NCI-H2227 (cell line): ENCODE measurements around the gene LIPN.
A peak's percentile ranks its signal among the peaks of the same experiment; 100 is the strongest.

Experiments
- DNase-seq: peaks from one replicate; lab custom pipeline; 2025; ENCODE audit not compliant: unreplicated experiment; lab: John Stamatoyannopoulos, UW

The LIPN gene

DNA sequence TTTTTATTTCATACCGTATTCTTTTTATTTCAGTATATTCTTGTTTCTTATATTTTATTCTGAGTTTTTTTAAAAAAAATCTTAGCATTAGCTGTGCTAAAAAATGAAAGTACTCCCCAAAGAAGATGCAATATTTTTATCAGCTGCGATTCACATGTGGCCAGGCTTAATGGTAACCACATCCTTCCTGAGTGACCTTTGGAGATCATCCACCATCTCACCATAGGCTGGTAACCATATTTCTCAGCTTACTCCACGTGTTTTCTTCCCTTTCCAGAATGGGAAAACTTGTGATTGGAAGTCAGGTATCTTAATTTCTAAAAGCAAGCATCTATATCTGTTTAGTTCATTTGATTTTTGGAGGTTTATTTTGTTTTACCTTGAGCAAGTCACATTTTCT lies 23.9 kb downstream of the LIPN start:
- DNase-seq, result no peak

DNA sequence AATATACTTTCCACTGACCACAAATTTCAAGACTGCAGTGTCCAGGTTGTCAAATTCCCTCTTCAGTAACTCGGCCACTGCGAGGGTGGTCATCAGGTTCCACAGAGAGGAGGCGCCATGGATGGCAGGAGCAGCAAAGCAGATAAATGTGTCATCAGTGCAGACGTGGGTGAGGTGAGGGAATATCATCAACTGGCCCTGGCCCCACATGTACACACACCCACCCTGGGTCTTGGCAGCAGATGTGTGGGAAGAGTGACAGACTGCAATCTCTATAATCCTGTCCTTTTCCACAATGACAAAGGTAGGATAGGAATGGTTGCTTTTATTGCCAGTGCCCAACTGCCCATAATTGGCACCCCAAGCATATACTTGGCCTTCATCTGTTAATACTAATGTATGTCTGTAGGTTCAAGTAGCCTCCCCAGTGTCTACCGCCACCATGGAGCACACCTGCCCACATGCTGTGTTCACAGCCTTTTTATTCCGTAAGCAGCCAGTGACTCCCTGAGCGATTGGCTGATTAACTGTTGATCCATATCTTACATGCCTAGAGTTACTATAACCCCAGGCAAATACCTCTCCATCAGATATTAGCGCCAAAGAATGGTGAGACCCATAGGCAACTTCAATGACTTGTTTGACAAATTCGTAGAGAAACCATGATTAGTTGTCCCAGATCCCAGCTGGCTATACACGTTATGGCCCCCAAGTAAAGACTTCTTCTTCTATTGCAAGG lies 26.4 kb downstream of the LIPN start:
- DNase-seq, result no peak

DNA sequence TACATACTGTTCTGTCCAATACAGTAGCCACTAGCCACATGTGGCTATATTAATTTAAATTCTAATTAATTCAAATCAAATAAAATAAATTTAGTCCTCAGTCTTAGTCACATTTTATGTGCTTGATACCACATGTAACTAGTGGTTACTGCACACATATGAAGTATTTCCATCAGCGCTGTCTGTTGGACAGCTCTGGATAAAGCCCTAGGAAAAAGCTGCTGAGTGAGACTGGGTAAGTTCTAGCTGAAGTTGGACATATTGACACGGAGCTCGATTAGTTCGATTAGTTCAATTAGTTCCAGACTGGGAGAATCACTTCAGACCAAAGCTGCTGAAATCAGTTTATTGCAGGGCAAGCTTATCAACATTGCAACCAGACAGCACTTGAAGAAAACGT lies 27.6 kb downstream of the LIPN start:
- no peak for DNase-seq

DNA sequence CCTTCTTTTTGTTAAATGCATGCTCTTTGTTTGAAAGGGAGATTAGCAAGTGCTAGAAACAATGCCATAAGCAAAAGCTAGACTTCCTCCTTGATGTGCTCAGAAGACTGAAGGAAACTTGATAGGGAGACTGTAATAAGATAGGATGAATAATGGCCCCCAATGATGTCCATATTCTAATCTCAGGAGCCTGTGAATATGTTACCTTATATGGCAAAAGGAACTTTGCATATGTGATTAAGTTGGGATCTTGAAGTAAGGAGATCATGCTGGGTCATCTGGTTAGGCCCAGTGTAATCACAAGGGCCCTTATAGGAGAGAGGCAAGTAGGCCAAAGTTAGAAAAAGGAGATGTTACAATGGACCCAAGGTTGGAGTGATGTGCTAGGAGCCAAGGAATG lies 29.1 kb downstream of the LIPN start:
- no peak for DNase-seq

DNA sequence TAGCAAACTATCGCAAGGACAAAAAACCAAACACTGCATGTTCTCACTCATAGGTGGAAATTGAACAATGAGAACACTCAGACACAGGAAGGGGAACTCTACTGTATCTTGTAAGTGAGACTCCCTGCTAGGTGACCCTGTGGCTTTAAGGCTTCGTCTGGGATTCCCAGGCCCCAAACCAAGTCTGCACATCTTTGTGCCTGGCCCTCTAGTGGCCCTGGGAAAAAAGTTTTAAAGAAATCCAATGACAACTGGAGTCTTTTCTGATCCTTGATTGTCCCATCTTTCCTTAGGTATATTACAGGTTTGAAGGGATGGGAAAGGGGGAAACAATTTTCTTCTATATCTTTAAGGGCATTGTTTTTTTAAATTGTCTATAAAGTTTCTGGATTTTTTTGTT lies 32.1 kb downstream of the LIPN start:
- DNase-seq, result no peak

DNA sequence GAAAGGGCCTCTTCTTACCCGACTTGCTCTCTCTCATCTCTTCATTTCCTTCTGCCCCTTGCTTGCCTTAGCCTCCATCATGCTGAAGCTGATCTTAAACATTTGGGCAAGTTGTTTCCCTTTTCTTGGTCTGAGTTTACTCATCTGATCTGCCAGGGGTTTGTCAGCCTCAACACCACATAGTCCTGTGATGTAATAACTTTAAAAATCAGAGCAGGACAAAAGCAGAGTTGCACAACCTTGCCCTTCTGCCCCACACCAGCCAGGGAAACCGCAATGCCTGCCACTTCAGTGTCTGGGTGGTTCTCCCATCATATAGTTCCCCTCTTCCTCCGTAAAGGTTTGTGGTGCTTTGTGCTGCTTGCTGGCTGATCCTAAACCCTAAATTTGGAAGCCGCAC lies 32.8 kb downstream of the LIPN start:
- DNase-seq, result no peak

DNA sequence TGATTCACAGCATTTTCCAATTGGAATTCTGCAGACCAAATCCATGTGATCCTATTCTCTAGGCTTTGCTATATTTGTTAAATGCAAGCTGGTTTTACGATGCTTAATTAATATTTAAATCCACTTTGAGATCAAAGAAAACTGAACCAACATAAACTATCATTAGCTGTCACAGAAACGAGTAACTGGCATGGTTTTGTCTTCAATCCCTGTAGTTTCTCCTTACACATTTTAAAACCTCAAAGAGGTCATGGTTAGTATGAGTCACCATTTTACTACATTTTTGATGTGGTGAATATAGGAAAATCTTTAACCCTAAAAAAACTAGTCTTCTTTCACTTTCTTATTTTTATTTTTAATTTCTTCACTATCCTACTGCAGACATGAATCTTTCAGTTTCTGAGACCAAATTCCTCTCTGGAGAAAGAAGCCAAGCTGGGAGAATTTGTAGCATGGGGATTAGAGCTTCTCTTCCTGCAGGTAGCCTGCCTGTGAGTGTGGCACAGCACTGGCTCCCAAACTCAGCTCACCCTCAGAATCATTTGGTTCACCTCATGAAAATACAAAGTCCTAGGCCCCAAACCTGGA lies 34.0 kb downstream of the LIPN start:
- no peak for DNase-seq

DNA sequence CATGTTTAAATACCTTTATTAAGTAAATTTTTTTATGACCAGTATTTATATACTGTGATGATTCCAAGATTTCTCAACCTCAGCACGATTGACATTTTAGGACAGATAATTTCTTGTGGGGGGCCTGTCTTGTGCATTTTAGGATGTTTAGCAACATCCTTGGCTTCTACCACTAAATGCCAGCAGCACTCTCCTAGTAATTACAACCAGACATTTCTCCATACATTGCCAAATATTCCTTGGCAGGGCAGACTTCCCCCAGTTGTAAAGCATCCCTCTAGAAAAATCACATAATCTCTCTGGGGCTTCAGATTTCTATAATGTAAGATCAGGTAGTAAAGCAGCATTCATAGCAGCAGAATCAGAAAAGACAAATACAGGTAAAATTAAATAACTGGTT lies 34.9 kb downstream of the LIPN start:
- DNase-seq, result no peak

DNA sequence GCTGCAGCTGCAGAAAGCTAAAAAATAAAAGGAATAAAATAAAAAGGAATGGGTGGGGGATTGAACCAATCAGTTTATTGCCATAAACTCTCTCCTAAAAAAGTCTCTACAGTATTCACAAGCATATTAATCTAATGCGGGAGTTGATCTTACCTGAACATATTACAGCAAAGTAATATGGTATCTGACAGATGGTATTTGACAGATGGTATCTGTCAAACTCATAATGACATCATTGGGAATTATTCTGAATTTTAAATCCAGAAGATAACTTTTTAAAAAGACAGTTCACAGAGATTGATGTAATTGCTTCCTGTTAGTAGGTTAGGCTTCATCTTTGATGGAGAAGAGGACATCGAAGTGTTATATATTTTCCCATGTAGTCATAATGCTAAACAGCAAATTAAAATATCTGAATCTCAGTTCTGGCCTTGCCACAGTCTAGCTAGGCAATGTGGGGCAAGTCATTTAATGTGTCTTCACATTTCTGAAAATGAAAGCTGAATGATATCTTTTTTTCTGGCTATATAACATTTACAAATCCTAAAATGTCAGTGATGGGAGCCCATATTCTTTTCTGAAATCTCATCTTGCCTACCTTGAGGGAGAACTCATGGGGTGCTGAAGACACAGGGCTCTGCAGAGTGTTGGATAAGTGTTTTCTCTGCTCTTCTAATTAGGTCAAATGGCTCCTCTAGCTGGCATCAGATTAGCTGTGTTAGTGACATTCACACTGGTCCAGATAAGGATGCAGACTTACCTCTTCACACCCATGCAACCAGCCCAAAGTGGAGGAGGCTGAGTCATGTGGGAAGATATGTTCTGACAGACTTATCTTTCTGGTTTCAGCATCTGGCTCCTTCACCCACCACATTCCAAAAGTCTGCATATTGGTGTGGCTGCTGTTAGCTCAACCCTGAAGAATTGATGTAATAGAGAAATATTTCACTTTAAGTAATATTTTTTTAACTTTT lies 40.6 kb downstream of the LIPN start:
- DNase-seq, result no peak

DNA sequence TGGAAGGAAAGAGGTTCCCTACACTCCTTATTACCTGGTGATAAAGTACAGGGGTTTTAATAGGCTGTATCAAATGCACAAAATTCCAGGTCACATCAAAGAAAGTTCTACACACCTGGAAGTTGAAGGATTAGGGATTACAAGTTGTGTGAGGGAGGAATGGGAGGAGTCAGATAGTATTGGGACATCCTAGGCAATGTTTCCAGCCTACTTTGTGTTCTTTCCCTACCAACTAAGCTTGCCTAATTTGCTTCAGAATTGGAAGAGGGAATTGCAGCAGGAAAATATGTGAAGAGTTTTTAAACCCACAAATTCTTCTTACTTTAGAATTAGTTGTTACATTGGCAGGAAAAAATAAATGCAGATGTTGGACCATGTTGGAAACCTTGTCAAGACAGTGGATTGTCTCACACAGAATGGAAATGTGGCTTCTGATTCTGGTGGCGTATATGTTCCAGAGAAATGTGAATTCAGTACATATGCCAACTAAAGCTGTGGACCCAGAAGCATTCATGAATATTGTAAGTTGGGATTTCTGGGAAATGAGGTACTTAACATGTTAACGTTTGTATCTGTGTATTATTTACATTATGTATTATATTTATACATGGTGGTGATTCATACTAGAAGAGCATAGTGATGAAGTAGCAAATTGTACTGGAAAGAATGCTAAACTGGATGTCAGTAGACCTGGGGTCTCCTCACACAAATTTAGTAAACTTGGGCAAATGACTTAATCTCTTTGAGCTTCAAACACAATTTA lies 42.9 kb downstream of the LIPN start, which contains the start of gene LIPM:
TSS of gene LIPM (plus strand) at position 208 of the 763 bp plus-strand sequence. CDS start at position 375, 167 bp downstream.
- no peak for DNase-seq

DNA sequence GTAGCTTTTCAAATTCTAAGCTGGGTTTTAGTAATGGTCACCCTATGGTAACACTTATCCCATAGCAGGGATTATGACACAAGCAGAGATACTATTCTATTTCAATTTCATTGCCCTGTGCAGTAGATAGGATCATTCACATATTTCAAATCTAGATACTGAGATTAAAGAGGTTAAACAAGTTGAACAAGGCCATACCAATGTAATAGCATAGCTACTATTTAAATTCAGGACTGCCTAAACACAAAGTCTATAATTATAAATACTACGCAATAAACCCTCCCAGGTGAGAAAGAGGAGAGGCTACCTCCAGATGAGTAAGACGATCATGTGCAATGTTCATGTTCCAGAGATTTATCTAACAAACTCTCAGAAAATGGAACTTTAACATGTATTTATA lies 43.8 kb downstream of the LIPN start:
- DNase-seq, result no peak

DNA sequence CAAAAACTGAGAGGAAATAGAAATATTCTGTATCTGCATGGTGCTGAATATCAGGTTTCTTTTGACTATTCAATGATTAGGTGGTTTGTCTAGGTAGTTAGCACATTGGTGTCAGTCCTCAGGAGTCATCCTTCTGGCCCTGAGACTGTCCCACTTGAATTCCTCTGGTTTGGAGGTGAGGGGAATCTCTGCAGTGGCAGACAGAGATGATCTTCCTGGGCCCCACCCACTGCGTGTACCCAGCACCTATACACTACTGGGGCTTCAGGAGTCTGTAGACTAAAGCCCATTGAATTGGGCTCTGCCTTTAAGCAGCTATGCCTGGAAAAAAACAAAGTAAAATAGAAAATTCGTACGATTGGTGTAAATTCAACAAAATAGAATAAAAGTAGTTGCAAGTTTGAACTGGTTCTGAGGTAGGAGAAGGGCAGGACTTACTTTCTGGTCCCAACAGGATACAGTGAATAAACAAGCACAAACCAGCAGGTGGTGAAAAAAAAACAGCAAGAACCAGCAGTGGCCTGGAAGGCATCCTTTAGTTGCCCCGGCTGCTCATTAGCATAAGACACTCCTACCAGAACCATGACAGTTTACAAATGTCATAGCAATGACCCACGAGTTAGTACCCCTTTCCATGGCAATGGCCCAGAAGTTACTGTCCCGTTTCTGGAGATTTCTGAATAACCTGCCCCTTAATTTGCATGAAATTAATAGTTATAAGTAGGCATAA lies 44.4 kb downstream of the LIPN start:
- no peak for DNase-seq

DNA sequence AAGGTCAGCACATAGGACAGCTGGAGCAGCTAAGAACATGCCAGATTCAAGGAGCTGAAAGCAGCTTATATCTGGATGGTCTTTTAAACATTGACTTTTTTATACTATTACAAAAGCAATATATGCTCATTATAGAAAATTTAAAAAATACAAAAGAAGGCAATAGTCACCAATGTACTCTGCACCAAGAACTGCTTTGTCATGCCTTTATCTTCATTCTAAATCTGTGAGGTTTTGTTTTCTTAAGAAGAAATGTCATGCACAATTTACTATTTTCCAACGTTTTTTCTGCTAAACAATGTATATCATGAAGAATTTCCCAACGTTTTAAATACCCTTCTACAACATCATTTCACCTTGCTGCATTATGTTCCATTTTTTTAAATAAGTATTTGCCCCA lies 45.5 kb downstream of the LIPN start:
- no peak for DNase-seq

DNA sequence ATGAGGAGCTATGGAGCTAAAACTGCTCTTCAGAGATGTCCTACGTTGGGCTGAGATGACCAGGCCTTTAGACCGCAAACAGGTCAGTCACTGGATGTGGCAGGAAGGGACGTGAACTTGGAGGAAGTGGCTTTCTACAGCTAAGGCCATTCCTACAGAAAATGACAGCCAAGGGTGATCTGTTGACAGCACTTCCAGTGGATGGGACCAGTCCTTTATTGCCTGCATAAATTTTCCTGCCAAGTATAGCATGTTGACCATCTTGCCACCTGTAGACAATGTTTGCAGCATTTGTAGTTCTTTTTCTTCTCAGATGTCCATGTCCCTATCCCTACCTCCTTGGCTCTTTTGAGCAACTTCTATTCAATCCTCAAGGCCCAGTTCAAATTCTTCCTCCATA lies 46.1 kb downstream of the LIPN start:
- DNase-seq, result no peak

DNA sequence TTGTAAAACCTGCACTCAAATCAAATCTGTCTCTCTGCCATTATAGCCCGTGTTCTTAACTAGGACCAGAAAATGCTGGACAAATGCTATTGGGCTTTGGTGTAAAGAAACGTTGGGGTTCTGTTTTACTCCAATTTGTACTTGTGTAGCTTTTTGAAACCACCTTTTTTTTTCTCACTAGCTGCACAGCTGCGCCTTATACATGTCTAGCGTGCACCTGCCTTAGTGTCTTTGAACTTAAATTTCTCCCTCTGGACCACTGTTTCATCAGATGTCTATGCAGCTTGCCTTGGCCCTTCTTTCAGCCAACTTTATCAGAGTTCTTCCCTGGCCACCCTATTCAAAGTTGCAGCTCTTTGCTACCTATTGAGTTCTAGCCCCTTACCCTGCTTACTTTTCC lies 49.8 kb downstream of the LIPN start:
- DNase-seq, result no peak

DNA sequence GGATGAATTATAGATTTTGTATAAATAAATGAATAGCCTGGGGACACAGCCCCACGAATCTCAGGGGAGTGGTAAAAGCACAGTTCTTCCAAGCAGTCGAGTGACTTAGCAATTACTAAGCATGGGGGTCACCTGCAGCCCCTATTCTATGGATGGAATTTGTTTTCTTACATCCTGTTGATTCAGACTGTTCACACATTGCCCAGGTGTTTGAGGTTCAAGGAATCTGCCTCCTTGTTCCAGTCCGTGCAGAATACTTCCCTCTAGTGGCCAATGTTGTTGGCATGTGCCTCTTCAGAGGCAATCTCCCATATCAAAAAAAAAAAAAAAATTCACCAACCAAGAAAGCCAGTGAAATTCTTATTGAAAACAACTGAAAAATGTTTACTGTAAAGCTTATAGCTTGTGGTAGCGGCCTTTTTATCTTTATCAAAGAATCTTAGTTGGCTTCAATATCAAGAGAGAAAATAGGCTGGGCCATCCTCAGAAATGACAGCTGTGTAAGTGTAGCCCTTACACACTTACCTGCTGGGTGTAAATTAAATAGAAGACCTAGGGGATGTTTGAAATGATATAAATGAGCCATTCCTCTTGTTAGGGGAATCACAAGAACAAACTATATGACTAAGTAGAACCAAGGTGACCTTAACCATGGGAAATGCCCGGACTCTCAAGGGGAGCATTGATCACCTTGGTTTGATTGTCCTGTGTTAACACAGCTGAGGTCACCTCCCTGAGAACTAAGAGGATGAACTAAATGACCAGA lies 50.6 kb downstream of the LIPN start:
- peak; percentile 64 for DNase-seq

DNA sequence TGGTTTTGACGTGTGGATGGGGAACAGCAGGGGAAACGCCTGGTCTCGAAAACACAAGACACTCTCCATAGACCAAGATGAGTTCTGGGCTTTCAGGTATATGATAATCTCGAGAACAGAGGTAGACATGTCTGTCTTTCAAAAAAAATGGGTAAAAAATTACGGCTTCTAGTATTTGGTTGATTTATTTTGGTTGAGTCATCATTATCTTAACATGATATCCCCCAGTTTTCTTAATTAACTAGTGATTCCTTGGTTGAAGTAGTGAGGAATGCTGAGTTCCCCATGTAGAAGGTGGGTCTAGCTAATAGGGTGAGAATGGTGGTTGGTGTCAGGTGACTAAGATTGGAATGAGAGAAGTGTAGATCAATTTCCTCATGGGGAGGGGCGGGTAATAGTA lies 53.4 kb downstream of the LIPN start:
- DNase-seq, result no peak

DNA sequence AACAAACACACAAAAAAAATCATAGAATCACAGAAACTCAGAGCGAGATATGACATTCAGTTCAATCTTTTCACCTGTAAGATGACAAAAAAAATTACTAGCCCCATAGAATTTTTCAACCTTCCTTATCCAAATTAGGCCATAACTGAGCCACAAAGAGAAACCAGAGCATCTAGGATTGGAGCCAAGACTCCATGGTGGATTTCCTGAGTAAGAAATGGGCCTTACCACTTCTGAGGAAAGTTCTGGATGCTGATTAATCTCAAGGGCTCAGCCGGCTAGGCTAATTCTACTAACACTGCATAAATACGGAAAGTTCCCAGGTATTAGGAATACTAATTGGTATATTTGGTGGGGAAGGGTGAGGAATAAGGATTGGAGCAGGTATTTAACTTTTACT lies 59.5 kb downstream of the LIPN start:
- no peak for DNase-seq

DNA sequence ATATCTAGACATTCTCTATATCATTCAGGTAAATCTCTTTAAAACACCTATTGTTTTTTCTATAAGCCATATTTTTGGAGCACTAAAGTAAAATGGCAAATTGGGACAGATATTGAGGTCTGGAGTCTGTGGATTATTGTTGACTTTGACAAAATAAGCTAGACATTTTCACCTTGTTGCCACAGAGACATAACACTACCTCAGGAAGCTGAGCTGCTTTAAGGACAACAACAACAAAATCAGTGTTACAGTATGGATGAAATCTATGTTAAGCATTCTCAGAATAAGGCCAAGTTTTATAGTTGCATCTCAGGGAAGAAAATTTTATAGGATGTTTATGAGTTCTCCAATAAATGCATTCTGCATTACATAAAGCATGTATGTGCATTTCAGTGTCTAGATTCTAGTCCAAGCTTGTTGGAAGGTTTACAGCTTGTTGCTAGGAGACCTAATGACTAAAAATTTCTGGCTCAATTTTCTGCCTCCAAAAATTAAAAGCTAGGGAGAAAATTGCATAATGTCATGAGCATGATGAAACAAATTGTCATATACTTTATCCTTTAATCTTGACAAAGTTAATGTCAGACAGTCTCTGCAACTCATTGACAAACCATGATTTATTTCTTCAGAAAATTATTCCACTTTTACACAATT lies 61.1 kb downstream of the LIPN start:
- no peak for DNase-seq
